ENCODE data around the gene LBX2. TPM values are rescaled to one million over a fixed set of nuclear protein-coding genes. Genes with fewer than 3 reads are reported as not detected.
A peak's percentile ranks its signal among the peaks of the same experiment; 100 is the strongest.

LBX2 gene
- total and polyA plus RNA-seq, 9 of the 15 experiments (the other 6 are each of a cell fraction or from before 2014, with no cell fraction given), result 0.39 to 6.2 (median 1.8) TPM; not detected in 1

DNA sequence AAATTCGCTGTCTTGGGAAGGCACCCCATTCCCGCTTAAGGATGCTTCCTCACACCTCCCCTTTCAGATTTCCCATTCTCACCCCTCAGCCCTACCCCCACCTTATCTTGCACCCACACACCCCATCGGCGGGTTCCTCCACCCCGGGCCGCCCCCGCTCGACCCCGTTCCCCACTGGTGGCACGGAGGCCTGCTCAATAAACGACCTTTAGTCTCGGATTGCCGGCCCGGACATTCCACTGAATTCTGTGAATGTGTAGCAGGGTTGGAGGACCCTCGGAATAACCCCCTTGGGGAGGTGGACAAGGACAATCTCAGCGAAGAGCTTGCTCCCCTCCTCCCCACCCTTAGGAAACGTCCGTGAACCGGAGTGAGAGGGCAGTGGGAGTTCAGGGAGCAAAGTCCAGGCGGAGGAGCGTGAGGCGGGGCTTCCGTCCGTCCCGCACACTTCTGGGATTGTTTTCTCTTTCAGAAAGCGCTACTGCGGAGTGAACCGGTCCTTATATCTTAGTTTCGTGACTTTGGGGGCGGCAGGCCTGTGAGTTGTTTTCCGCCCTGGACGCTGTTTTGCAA lies 2.8 kb upstream of the LBX2 start (continued):
- no peak for TF ChIP-seq FOXJ2 (tag; IDR thresholded peaks at IDR 0.05)
- no peak for TF ChIP-seq ZNF77 (CRISPR knock-in tag; IDR thresholded peaks at IDR 0.05)
- no peak for TF ChIP-seq ZFP30 (CRISPR knock-in tag; IDR thresholded peaks at IDR 0.05; ENCODE audit: borderline replicate concordance)
- no peak for TF ChIP-seq SOX6 (IDR thresholded peaks at IDR 0.05)
- peak; percentile 22; the same call in 1 of the 2 replicates for TF ChIP-seq ESRRA (IDR thresholded peaks at IDR 0.05; ENCODE audit: borderline replicate concordance, low read depth)
- no peak for TF ChIP-seq NR4A1 (CRISPR knock-in tag; IDR thresholded peaks at IDR 0.05)
- TF ChIP-seq NR4A1 (tag; IDR thresholded peaks at IDR 0.05), result no peak
- no peak for TF ChIP-seq GATAD2A (IDR thresholded peaks at IDR 0.05)
- no peak for TF ChIP-seq LCOR (CRISPR knock-in tag; IDR thresholded peaks at IDR 0.05)
- 0 out of 4 replicates have a peak, but pooled peaks of 1 of the 2 experiments have one; percentile 42 for TF ChIP-seq KDM4B (IDR thresholded peaks at IDR 0.05; ENCODE audit: borderline replicate concordance in 2 of 2, low read depth in 1 of 2)
- no peak for TF ChIP-seq ZNF699 (CRISPR knock-in tag; IDR thresholded peaks at IDR 0.05; ENCODE audit: insufficient replicate concordance)
- TF ChIP-seq OTX1 (CRISPR knock-in tag; IDR thresholded peaks at IDR 0.05), result no peak
- TF ChIP-seq SUPT5H (IDR thresholded peaks at IDR 0.05), result no peak
- TF ChIP-seq RHOXF2B (CRISPR knock-in tag; conservative IDR thresholded peaks at IDR 0.05), result no peak
- no peak; a peak in 1 of 4 replicates for TF ChIP-seq MAZ (CRISPR knock-in tag; conservative IDR thresholded peaks at IDR 0.05 in 1 of 2, IDR thresholded peaks at IDR 0.05 in 1 of 2)
- no peak for TF ChIP-seq RBM39 (optimal IDR thresholded peaks at IDR 0.05; ENCODE audit: low read depth, low read length)
- TF ChIP-seq CHD1 (IDR thresholded peaks at IDR 0.05; ENCODE audit: low read length), result no peak
- TF ChIP-seq RBM22 (IDR thresholded peaks at IDR 0.05; ENCODE audit: low read depth, low read length, poor library complexity, severe bottlenecking), result no peak
- TF ChIP-seq ZNF644 (tag; IDR thresholded peaks at IDR 0.05; ENCODE audit: low read depth), result no peak
- no peak for TF ChIP-seq YBX1 (IDR thresholded peaks at IDR 0.05)
- no peak for TF ChIP-seq ZNF57 (CRISPR knock-in tag; IDR thresholded peaks at IDR 0.05)
- no peak for TF ChIP-seq ZNF408 (CRISPR knock-in tag; IDR thresholded peaks at IDR 0.05; ENCODE audit: low read depth)
- no peak for TF ChIP-seq HMBOX1 (IDR thresholded peaks at IDR 0.05)
- no peak for TF ChIP-seq ZNF398 (CRISPR knock-in tag; IDR thresholded peaks at IDR 0.05)
- TF ChIP-seq, protein P1, sequence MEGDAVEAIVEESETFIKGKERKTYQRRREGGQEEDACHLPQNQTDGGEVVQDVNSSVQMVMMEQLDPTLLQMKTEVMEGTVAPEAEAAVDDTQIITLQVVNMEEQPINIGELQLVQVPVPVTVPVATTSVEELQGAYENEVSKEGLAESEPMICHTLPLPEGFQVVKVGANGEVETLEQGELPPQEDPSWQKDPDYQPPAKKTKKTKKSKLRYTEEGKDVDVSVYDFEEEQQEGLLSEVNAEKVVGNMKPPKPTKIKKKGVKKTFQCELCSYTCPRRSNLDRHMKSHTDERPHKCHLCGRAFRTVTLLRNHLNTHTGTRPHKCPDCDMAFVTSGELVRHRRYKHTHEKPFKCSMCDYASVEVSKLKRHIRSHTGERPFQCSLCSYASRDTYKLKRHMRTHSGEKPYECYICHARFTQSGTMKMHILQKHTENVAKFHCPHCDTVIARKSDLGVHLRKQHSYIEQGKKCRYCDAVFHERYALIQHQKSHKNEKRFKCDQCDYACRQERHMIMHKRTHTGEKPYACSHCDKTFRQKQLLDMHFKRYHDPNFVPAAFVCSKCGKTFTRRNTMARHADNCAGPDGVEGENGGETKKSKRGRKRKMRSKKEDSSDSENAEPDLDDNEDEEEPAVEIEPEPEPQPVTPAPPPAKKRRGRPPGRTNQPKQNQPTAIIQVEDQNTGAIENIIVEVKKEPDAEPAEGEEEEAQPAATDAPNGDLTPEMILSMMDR (IDR thresholded peaks at IDR 0.05 in 2 of 3, conservative IDR thresholded peaks at IDR 0.05 in 1 of 3; ENCODE audit: insufficient read depth in 2 of 3, low read depth in 1 of 3, low read length in 3 of 3), result no peak

All from K562 (cell line).